Retinal pigment epithelial cell (primary cell): ENCODE data around the gene BECN2.

Experiments
- DNase-seq: peaks from one replicate; pipeline ENCODE4 v3.0.0-alpha.2; 2010; ENCODE audit warnings: low read depth
- H3K4me3 ChIP-seq: 2 replicates; pipeline ENCODE4 v1.5.1; 2011; ENCODE audit warnings: mild to moderate bottlenecking, low read length, control low read depth, moderate library complexity
- CTCF ChIP-seq: conservative IDR thresholded peaks from 2 replicates; pipeline ENCODE4 v1.5.1; 2011; ENCODE audit warnings: low read depth, low read length, control low read depth, inconsistent platforms

Gene BECN2

GRCh38 chr1:241957692-241958494 lies at the start of gene BECN2:
TSS of gene BECN2 (plus strand) at chr1:241957767. CDS start at chr1:241957767, 0 bp downstream.
- no peak for TF ChIP-seq CTCF
- no peak for DNase-seq
- no peak within 1 kb of the TSS for H3K4me3 ChIP-seq

DNA sequence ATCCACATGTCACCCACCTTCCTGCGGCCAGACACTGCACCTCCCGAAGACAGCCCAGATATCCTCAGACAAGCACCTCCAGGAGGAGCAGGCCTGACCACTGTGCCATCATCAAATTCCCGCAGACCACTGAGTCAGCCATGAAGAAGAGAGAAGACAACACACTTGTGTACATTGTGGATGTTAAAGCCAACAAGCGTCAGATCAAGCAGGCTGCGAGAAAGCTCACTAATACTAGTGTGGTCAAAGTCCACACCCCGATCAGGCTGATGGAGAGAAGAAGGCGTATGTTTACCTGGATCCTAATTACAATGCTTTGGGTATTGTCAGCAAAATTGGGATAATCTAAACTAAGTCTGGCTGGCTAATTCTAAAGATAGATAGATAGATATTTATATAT lies 41.4 kb upstream of the BECN2 start:
- DNase-seq = no peak
- H3K4me3 ChIP-seq = no peak overlapping the region
- no peak for TF ChIP-seq CTCF

DNA sequence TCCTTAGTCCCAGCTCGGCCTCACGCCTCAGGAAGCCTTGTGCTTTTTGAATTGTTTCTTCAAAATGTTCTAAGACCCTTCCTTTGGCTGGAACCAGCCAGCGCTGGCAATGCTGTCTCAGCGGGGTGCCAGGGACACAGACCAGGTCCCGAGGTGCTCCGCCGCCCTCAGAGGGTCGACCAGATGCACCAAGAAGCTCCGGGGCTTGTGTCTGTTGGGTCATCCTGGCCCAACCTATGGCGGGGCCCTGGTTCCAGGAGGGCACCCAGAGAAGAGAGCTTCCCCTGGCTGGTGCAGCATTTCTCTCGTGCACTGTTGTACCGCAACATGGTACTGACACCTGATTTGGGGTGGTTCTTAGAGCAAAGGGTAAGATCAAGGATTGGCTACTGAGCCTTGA lies 40.1 kb upstream of the BECN2 start:
- H3K4me3 ChIP-seq = no peak overlapping the region
- TF ChIP-seq CTCF = no peak

DNA sequence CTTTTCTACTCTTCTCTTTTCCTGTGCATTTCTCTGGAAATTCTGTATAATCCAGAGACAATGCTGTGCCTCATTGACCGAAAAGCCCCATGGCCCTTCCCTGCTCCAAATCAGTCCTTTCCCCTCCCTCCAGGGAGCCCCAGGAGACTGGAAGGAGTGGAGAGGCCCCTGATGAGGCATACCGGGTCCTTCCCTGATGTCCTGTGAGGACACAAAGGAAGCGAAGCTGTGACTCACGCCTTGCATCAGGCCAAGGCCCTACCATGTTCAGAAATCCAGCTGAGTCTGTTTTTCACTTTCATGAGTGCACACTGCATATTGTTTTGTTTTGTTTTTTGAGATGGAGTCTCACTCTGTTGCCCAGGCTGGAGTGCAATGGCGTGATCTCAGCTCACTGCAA lies 38.7 kb upstream of the BECN2 start:
- H3K4me3 ChIP-seq = no peak overlapping the region
- no peak for TF ChIP-seq CTCF
- no peak for DNase-seq

More for the DNA sequence above, 40.1 kb upstream of the BECN2 start:
- DNase-seq = no peak

DNA sequence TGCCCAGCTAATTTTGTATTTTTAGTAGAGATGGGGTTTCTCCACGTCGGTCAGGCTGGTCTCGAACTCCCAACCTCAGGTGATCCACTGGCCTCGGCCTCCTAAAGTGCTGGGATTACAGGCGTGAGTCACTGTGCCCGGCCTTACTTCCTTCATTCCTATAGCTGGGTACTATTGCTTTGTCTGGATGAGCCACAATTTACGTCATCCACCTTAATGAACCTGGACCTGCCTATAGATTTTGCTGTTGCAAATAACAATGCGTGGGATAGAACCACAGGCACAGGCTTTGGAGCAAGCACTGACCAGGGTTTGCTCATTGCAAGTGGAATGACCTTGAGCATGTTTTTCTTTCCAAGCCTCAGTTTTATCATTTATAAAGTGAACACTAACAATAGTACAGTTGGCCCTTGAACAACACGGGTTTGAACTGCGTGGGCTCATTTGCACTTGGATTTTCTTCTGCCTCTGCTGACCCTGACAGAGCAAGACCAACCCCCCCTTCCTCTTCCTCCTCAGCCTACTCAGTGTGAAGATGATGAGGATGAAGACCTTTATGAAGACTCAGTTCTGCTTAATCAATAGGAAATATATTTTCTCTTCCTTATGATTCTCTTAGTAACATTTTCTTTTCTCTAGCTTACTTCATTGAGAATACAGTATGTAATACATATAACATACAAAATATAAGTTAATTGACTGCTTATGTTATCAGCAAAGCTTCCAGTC lies 33.3 kb upstream of the BECN2 start:
- no peak for DNase-seq
- H3K4me3 ChIP-seq = no peak overlapping the region
- TF ChIP-seq CTCF = no peak

DNA sequence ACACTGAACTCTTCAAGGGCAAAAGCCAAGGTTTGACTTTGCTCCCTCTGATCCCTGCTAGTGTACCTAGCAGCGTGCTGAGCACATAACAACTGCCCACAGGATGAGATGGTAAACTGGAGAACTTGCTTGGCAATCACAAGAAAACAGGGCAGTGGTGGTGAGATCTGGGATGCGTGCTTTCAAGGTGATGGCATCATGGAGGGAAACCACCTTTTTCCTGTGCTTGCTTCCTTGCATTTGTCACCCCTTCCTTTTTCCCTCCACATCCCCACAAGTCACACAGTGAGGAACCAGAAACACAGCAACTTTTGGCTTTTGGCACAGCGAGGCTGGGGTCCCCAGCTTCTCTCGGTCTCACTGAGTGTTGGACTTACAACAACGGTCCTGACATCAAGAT lies 31.4 kb upstream of the BECN2 start:
- no peak overlapping the region for H3K4me3 ChIP-seq
- no peak for DNase-seq
- TF ChIP-seq CTCF = no peak
